ENCODE results near the gene CORO2A.
"Not testable (repeated sequence)": the region's sequence is repeated elsewhere in the genome, so short reads cannot be mapped to it uniquely, and the experiment has no call there.

DNA sequence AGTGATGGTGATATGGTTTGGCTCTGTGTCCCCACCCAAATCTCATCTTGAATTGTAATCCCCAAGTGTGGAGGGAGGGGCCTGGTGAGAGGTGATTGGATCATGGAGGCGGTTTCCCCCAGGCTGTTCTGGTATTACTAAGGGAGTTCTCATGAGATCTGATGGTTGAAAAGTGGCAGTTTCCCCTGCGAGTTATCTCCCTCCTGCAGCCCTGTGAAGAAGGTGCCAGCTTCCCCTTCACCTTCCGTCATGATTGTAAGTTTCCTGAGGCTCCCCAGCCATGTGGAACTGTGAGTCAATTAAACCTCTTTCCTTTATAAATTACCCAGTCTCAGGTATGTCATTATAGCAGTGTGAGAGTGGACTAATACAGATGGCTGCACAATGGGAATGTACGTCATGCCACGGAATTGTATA lies 17.9 kb downstream of the CORO2A start:
- TF ChIP-seq MAZ (IDR thresholded peaks at IDR 0.05; ENCODE audit: borderline replicate concordance, low read depth, low read length); MAFK (IDR thresholded peaks at IDR 0.05; ENCODE audit: low read depth, low read length); POLR2A (IDR thresholded peaks at IDR 0.05; ENCODE audit: low read depth, low read length): not testable (repeated sequence)
- TF ChIP-seq, protein P1, sequence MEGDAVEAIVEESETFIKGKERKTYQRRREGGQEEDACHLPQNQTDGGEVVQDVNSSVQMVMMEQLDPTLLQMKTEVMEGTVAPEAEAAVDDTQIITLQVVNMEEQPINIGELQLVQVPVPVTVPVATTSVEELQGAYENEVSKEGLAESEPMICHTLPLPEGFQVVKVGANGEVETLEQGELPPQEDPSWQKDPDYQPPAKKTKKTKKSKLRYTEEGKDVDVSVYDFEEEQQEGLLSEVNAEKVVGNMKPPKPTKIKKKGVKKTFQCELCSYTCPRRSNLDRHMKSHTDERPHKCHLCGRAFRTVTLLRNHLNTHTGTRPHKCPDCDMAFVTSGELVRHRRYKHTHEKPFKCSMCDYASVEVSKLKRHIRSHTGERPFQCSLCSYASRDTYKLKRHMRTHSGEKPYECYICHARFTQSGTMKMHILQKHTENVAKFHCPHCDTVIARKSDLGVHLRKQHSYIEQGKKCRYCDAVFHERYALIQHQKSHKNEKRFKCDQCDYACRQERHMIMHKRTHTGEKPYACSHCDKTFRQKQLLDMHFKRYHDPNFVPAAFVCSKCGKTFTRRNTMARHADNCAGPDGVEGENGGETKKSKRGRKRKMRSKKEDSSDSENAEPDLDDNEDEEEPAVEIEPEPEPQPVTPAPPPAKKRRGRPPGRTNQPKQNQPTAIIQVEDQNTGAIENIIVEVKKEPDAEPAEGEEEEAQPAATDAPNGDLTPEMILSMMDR (conservative IDR thresholded peaks at IDR 0.05; ENCODE audit: low read depth, low read length) = not testable (repeated sequence)
- TF ChIP-seq, protein P2, sequence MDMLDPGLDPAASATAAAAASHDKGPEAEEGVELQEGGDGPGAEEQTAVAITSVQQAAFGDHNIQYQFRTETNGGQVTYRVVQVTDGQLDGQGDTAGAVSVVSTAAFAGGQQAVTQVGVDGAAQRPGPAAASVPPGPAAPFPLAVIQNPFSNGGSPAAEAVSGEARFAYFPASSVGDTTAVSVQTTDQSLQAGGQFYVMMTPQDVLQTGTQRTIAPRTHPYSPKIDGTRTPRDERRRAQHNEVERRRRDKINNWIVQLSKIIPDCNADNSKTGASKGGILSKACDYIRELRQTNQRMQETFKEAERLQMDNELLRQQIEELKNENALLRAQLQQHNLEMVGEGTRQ (IDR thresholded peaks at IDR 0.05; ENCODE audit: low read depth, low read length) = not testable (repeated sequence)

Data from IMR-90 (cell line).